IMR-90 (cell line): ENCODE measurements around the gene TFPI. TPM values are rescaled to one million over a fixed set of nuclear protein-coding genes. Genes with fewer than 3 reads are reported as not detected.

ENCODE experiments used
- ATAC-seq: fragments of 200-7000 bp; cut with Tn5 transposase; 2 replicates; pipeline ENCODE4 v1.9.1; 2020; ENCODE audit warnings: low read depth, mild to moderate bottlenecking, moderate library complexity
- BruUV-seq: library from RNA; stranded (reverse); fragments of 400-500 nt; replicated peaks from 2 replicates; lab custom pipeline; 2021; lab: Mats Ljungman, UMichigan
- CTCF ChIA-PET: fragments of 300-600 bp; formaldehyde crosslinking; extraction: SDS; loops from one replicate; lab custom pipeline; 2021; ENCODE audit warnings: antibody characterized with exemption; lab: Yijun Ruan, JAX
- POLR2A ChIA-PET: fragments of 300-600 bp; sonication (Branson Sonifier 250); formaldehyde crosslinking; loops from one replicate; lab custom pipeline; 2022; ENCODE audit warnings: antibody characterized with exemption; ENCODE audit not compliant: unreplicated experiment; lab: Charles Lee
- DNase-seq: peaks from one replicate; pipeline ENCODE4 v3.0.0; 2013
- H2AFZ ChIP-seq: replicated peaks from 2 replicates; pipeline ENCODE3; 2013; ENCODE audit warnings: low read length, mild to moderate bottlenecking; ENCODE audit not compliant: poor library complexity
- H2AK5ac ChIP-seq: 2 replicates; pipeline ENCODE4 v1.6.1; 2013; ENCODE audit warnings: low read depth, low read length, inconsistent platforms
- H2AK9ac ChIP-seq: replicated peaks from 2 replicates; pipeline ENCODE3; 2013; ENCODE audit warnings: mild to moderate bottlenecking, low read depth, low read length, moderate library complexity; ENCODE audit not compliant: poor library complexity
- H2BK120ac ChIP-seq: 2 replicates; pipeline ENCODE4 v1.6.1; 2013; ENCODE audit warnings: low read depth, low read length, inconsistent platforms
- H2BK15ac ChIP-seq: 3 replicates; pipeline ENCODE4 v1.6.1; 2013; ENCODE audit warnings: low read depth, low read length, inconsistent platforms
- H2BK20ac ChIP-seq: 2 replicates; pipeline ENCODE4 v1.6.1; 2013; ENCODE audit warnings: low read depth, mild to moderate bottlenecking, inconsistent platforms, low read length, moderate library complexity
- H2BK5ac ChIP-seq: 2 replicates; pipeline ENCODE4 v1.6.1; 2013; ENCODE audit warnings: mild to moderate bottlenecking, low read depth, low read length, inconsistent platforms; ENCODE audit not compliant: poor library complexity, severe bottlenecking
- H3K14ac ChIP-seq: replicated peaks from 2 replicates; pipeline ENCODE4 v1.6.1; 2013; ENCODE audit warnings: low read depth, low read length, inconsistent platforms
- H3K18ac ChIP-seq: 2 replicates; pipeline ENCODE4 v1.6.1; 2013; ENCODE audit warnings: low read depth, low read length, control low read depth
- H3K23ac ChIP-seq: 2 replicates; pipeline ENCODE4 v1.6.1; 2013; ENCODE audit warnings: low read depth, low read length, inconsistent platforms
- H3K27ac ChIP-seq: 2 replicates; pipeline ENCODE4 v1.5.1; 2013; ENCODE audit warnings: mild to moderate bottlenecking, control low read depth, low read length; ENCODE audit not compliant: insufficient read depth
- H3K27me3 ChIP-seq: 2 replicates; pipeline ENCODE4 v1.6.1; 2013; ENCODE audit warnings: low read length; ENCODE audit not compliant: control insufficient read depth, insufficient read depth
- H3K36me3 ChIP-seq: 2 replicates; pipeline ENCODE4 v1.6.1; 2013; ENCODE audit warnings: low read length, mixed read lengths; ENCODE audit not compliant: control insufficient read depth, insufficient read depth
- H3K4ac ChIP-seq: 2 replicates; pipeline ENCODE4 v1.6.1; 2013; ENCODE audit warnings: low read depth, low read length, inconsistent platforms
- H3K4me1 ChIP-seq: 2 replicates; pipeline ENCODE4 v1.6.1; 2013; ENCODE audit warnings: low read length, mixed read lengths; ENCODE audit not compliant: control insufficient read depth, insufficient read depth
- H3K4me2 ChIP-seq: 2 replicates; pipeline ENCODE4 v1.6.1; 2013; ENCODE audit warnings: low read depth, mild to moderate bottlenecking, control low read depth, low read length, moderate library complexity
- H3K4me3 ChIP-seq: 2 replicates; pipeline ENCODE4 v1.5.1; 2013; ENCODE audit warnings: low read depth, mild to moderate bottlenecking, control low read depth, low read length, moderate library complexity; ENCODE audit not compliant: insufficient read depth
- H3K56ac ChIP-seq: 2 replicates; pipeline ENCODE4 v1.6.1; 2013; ENCODE audit warnings: low read length, inconsistent platforms; ENCODE audit not compliant: insufficient read depth; ENCODE audit errors: extremely low read depth
- H3K79me1 ChIP-seq, 2 experiments: 2 replicates each; pipeline ENCODE4 v1.6.1; 2013; ENCODE audit warnings: low read length in 2 of 2, inconsistent platforms in 1 of 2, low read depth in 1 of 2
- H3K9ac ChIP-seq: 2 replicates; pipeline ENCODE4 v1.6.1; 2013; ENCODE audit warnings: low read depth, low read length, control low read depth
- H3K9me1 ChIP-seq: 2 replicates; pipeline ENCODE4 v1.6.1; 2013; ENCODE audit warnings: low read length, inconsistent platforms; ENCODE audit not compliant: insufficient read depth
- H3K9me3 ChIP-seq: 2 replicates; pipeline ENCODE4 v1.6.1; 2013; ENCODE audit warnings: low read length; ENCODE audit not compliant: control insufficient read depth, insufficient read depth
- H4K20me1 ChIP-seq: 2 replicates; pipeline ENCODE4 v1.6.1; 2013; ENCODE audit warnings: low read length, inconsistent platforms; ENCODE audit not compliant: insufficient read depth
- H4K5ac ChIP-seq: 2 replicates; pipeline ENCODE4 v1.6.1; 2013; ENCODE audit warnings: mild to moderate bottlenecking, low read depth, low read length, control low read depth
- H4K8ac ChIP-seq, 2 experiments: 2 replicates each; pipeline ENCODE4 v1.6.1; 2013; ENCODE audit warnings: low read depth in 2 of 2, low read length in 2 of 2, control low read depth in 1 of 2, inconsistent platforms in 1 of 2
- H4K91ac ChIP-seq: 2 replicates; pipeline ENCODE4 v1.6.1; 2013; ENCODE audit warnings: low read depth, low read length, inconsistent platforms; ENCODE audit not compliant: insufficient read depth
- CHD1 ChIP-seq: IDR thresholded peaks from 2 replicates; pipeline ENCODE4 v1.6.1; 2012; ENCODE audit warnings: low read depth, low read length, improper control_type of control experiment
- MAFK ChIP-seq: IDR thresholded peaks from 2 replicates; pipeline ENCODE4 v1.6.1; 2012; ENCODE audit warnings: low read depth, low read length, improper control_type of control experiment
- NFE2L2 ChIP-seq: fragments of 150-350 bp; IDR thresholded peaks from 2 replicates; pipeline ENCODE4 v1.6.1; 2016; ENCODE audit warnings: low read depth, mild to moderate bottlenecking, low read length
- POLR2A ChIP-seq: IDR thresholded peaks from 2 replicates; pipeline ENCODE4 v1.6.1; 2012; ENCODE audit warnings: mild to moderate bottlenecking, low read depth, low read length
- RAD21 ChIP-seq: IDR thresholded peaks from 2 replicates; pipeline ENCODE4 v1.6.1; 2012; ENCODE audit warnings: low read length, improper control_type of control experiment
- RCOR1 ChIP-seq: IDR thresholded peaks from 2 replicates; pipeline ENCODE4 v1.6.1; 2012; ENCODE audit warnings: mild to moderate bottlenecking, low read length, improper control_type of control experiment; ENCODE audit not compliant: insufficient replicate concordance
- SMC3 ChIP-seq: fragments of 150-350 bp; IDR thresholded peaks from 2 replicates; pipeline ENCODE4 v1.6.1; 2016; ENCODE audit warnings: low read depth, mild to moderate bottlenecking, antibody characterized with exemption, low read length, moderate library complexity
- WGBS, 2 experiments: methylation state at CpG; one replicate each; pipeline versions ENCODE4 v1.1.5 to v1.1.7; 2013; ENCODE audit warnings: missing lambda C conversion rate in 2 of 2; ENCODE audit not compliant: insufficient read length in 1 of 2; ENCODE audit errors: extremely low coverage in 2 of 2; 5-methylcytosine and 5-hydroxymethylcytosine counted together
- dilution Hi-C: fragments of 300-500 bp; cut with HindIII; formaldehyde crosslinking; loops from one replicate; pipeline ENCODE4 v1.14.3; 2018; ENCODE audit warnings: low sequenced_read_pairs; ENCODE audit not compliant: unreplicated experiment
- in situ Hi-C: fragments of 300-500 bp; cut with MboI; formaldehyde crosslinking; loops from 3 replicates; pipeline ENCODE4 v1.14.3; 2019; ENCODE audit warnings: low sequenced_read_pairs, inconsistent platforms, mixed read lengths
- intact Hi-C: fragments of 100-400 bp; cut with micrococcal nuclease; formaldehyde crosslinking; loops from 2 replicates; pipeline ENCODE4 v1.10.0; 2022
- polyA plus RNA-seq, 3 experiments: library from polyadenylated mRNA; depleted of rRNA; stranded (reverse); fragments of >200 nt; gene quantifications; 2 replicates each; pipeline ENCODE4 v1.2.3, GENCODE V29; 2012; ENCODE audit warnings: low replicate concordance in 1 of 3
- total RNA-seq: library from RNA; depleted of rRNA; stranded (reverse); fragments of >200 nt; gene quantifications from 2 replicates; pipeline ENCODE4 v1.2.3, GENCODE V29; 2012
- TF ChIP-seq, protein P1 (sequence below): fragments of 150-350 bp; IDR thresholded peaks from 2 replicates; pipeline ENCODE4 v1.6.1; 2017; ENCODE audit warnings: mild to moderate bottlenecking, antibody characterized with exemption, low read length, low read depth
- TF ChIP-seq, protein P2 (sequence below): conservative IDR thresholded peaks from 2 replicates; pipeline ENCODE4 v1.5.1; 2012; ENCODE audit warnings: mild to moderate bottlenecking, low read depth, low read length, improper control_type of control experiment
- TF ChIP-seq, protein P3 (sequence below): fragments of 150-350 bp; IDR thresholded peaks from 2 replicates; pipeline ENCODE4 v1.6.1; 2016; ENCODE audit warnings: low read depth, mild to moderate bottlenecking, low read length, moderate library complexity, borderline replicate concordance

Gene TFPI
- total and polyA plus RNA-seq, 2 of the 4 experiments (the other 2 are of a cell fraction), result 33.9 to 83.0 TPM

DNA sequence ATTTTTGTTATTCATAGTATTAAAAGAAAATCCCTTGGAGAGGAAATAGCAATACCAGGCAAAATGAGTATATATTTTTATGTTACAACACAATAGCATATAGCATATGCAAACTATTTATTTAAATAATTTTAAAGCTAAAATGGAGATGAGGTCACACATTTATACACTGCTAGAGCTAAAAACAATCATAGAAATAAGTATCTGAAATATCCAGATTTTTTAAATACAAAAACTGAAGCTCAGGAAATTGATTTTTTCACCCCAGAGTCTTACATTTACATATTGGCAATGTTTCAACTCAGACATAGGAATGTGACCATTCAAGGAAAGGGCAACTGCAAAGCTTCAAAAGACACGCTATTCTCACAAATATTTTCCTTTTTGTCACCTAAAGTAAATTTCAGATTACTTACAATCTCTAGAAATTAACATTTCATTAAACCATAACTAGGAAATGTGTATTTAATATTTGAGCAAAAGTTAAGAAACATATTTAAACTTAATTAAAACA lies 8.9 kb downstream of the TFPI start:
- TF ChIP-seq, protein P1, sequence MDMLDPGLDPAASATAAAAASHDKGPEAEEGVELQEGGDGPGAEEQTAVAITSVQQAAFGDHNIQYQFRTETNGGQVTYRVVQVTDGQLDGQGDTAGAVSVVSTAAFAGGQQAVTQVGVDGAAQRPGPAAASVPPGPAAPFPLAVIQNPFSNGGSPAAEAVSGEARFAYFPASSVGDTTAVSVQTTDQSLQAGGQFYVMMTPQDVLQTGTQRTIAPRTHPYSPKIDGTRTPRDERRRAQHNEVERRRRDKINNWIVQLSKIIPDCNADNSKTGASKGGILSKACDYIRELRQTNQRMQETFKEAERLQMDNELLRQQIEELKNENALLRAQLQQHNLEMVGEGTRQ, result no peak
- TF ChIP-seq RCOR1 (no peak), SMC3 (no peak), RAD21 (no peak), POLR2A (no peak), CHD1 (no peak), MAFK (no peak), NFE2L2 (no peak)
- TF ChIP-seq, protein P2, sequence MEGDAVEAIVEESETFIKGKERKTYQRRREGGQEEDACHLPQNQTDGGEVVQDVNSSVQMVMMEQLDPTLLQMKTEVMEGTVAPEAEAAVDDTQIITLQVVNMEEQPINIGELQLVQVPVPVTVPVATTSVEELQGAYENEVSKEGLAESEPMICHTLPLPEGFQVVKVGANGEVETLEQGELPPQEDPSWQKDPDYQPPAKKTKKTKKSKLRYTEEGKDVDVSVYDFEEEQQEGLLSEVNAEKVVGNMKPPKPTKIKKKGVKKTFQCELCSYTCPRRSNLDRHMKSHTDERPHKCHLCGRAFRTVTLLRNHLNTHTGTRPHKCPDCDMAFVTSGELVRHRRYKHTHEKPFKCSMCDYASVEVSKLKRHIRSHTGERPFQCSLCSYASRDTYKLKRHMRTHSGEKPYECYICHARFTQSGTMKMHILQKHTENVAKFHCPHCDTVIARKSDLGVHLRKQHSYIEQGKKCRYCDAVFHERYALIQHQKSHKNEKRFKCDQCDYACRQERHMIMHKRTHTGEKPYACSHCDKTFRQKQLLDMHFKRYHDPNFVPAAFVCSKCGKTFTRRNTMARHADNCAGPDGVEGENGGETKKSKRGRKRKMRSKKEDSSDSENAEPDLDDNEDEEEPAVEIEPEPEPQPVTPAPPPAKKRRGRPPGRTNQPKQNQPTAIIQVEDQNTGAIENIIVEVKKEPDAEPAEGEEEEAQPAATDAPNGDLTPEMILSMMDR, result no peak
- TF ChIP-seq, protein P3, sequence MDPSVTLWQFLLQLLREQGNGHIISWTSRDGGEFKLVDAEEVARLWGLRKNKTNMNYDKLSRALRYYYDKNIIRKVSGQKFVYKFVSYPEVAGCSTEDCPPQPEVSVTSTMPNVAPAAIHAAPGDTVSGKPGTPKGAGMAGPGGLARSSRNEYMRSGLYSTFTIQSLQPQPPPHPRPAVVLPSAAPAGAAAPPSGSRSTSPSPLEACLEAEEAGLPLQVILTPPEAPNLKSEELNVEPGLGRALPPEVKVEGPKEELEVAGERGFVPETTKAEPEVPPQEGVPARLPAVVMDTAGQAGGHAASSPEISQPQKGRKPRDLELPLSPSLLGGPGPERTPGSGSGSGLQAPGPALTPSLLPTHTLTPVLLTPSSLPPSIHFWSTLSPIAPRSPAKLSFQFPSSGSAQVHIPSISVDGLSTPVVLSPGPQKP, result no peak
- Histone ChIP-seq H3K9ac (no peak overlapping the region), H3K56ac (no peak overlapping the region), H4K5ac (0 out of 2 replicates have a peak overlapping the region, but pooled peaks have one; percentile 5), H2BK20ac (peak overlapping the region; percentile 25; the same call in 1 of the 2 replicates), H2BK5ac (peak overlapping the region; percentile 78), H3K27me3 (no peaks in the 10 kb centered on the region), H3K18ac (no peak overlapping the region), H4K20me1 (no peaks in the 10 kb centered on the region), H2BK15ac (no peak overlapping the region), H2BK120ac (no peak overlapping the region), H3K9me1 (no peaks in the 10 kb centered on the region), H3K23ac (no peak overlapping the region), H4K8ac (0 out of 4 replicates have a peak overlapping the region, but pooled peaks of 1 of the 2 experiments have one; percentile 12), H3K4me2 (peak overlapping the region; percentile 30; the same call in 1 of the 2 replicates), H3K14ac (0 out of 2 replicates have a peak overlapping the region, but pooled peaks have one; percentile 57), H3K36me3 (peaks cover 12% of the 10 kb centered on the region), H3K4me1 (peaks cover 16% of the 10 kb centered on the region), H2AFZ (no peak overlapping the region), H3K27ac (peak overlapping the region; percentile 13; the same call in 1 of the 2 replicates), H4K91ac (no peak overlapping the region), H3K4me3 (no peak overlapping the region), H2AK9ac (no peak overlapping the region), H3K9me3 (no peaks in the 10 kb centered on the region), H3K79me1 (peaks cover 6 to 27% of the 10 kb centered on the region in 2 experiments; a peak in 3 of 4 replicates), H3K4ac (no peak overlapping the region), H2AK5ac (no peak overlapping the region)
- in situ Hi-C loops (no loop called here), dilution Hi-C loops (no loop called here), intact Hi-C loops (no loop called here)
- POLR2A ChIA-PET, result no interaction called here
- BruUV-seq, result no TSS peak
- CTCF ChIA-PET, result interaction anchor here (0.7 kb wide), 1 partner anchor 36 kb away, joined by 3 read pairs; no protein-coding TSS in a partner anchor
- DNase-seq (no peak), ATAC-seq (no peak)
- no CpG with 5 or more reads among the region's 1 CpG for WGBS, 2 experiments
